ENCODE measurements around the gene HTT. TPM values are rescaled to one million over a fixed set of nuclear protein-coding genes. Genes with fewer than 3 reads are reported as not detected.

HTT gene
- total RNA-seq, 1 donor from 2014 or later, result 65.2 TPM

DNA sequence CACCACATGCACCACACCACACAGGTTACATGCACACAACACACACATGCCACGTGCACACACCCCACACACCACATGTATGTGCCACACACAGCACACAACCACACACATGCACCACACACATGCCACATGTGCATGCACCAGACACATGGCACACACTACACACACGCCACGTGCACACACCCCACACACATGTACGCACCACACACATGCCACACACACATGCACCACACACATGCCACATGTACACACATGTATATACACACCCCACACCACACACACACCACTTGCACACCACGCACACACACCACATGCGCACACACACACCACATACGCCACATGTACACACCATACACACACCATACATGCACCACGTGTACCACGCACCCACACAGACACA is 154.8 kb downstream of the HTT start:
- Histone ChIP-seq H3K79me2 (ENCODE audit: insufficient read depth, low read length) (no peaks in the 10 kb centered on the region), H2AFZ (ENCODE audit: low read depth, low read length) (no peak overlapping the region), H3K4me1 (ENCODE audit: insufficient read depth, low read length) (no peaks in the 10 kb centered on the region), H3K4me2 (ENCODE audit: low read length) (no peak overlapping the region), H4K20me1 (ENCODE audit: insufficient read depth, low read length) (peaks cover 22% of the 10 kb centered on the region), H3K36me3 (ENCODE audit: insufficient read depth, low read length) (peaks cover 34% of the 10 kb centered on the region), H3K9me3 (ENCODE audit: insufficient read depth, low read depth, low read length) (peaks cover 6% of the 10 kb centered on the region), H3K9ac (ENCODE audit: low read length) (no peak overlapping the region), H3K27ac (ENCODE audit: low read depth, low read length) (no peak overlapping the region), H3K27me3 (ENCODE audit: insufficient read depth, low read length) (no peaks in the 10 kb centered on the region), H3K4me3 (ENCODE audit: insufficient read depth, low read depth, low read length) (no peak overlapping the region)
- no peaks in the 10 kb centered on the region for H3K27me3 Mint-ChIP-seq (ENCODE audit: low read depth, unreplicated experiment)
- H3K27ac Mint-ChIP-seq (ENCODE audit: unreplicated experiment), result no peak overlapping the region
- no peak overlapping the region for H3K4me3 Mint-ChIP-seq (ENCODE audit: unreplicated experiment)
- H3K4me1 Mint-ChIP-seq (ENCODE audit: low read depth, unreplicated experiment), result peaks cover 13% of the 10 kb centered on the region
- peaks cover 34% of the 10 kb centered on the region for H3K36me3 Mint-ChIP-seq (ENCODE audit: low read depth, unreplicated experiment)
- H3K9me3 Mint-ChIP-seq (ENCODE audit: unreplicated experiment), result no peaks in the 10 kb centered on the region
- TF ChIP-seq EZH2 (IDR thresholded peaks at IDR 0.05; ENCODE audit: insufficient read depth, low read length), result no peak
- TF ChIP-seq, protein P1, sequence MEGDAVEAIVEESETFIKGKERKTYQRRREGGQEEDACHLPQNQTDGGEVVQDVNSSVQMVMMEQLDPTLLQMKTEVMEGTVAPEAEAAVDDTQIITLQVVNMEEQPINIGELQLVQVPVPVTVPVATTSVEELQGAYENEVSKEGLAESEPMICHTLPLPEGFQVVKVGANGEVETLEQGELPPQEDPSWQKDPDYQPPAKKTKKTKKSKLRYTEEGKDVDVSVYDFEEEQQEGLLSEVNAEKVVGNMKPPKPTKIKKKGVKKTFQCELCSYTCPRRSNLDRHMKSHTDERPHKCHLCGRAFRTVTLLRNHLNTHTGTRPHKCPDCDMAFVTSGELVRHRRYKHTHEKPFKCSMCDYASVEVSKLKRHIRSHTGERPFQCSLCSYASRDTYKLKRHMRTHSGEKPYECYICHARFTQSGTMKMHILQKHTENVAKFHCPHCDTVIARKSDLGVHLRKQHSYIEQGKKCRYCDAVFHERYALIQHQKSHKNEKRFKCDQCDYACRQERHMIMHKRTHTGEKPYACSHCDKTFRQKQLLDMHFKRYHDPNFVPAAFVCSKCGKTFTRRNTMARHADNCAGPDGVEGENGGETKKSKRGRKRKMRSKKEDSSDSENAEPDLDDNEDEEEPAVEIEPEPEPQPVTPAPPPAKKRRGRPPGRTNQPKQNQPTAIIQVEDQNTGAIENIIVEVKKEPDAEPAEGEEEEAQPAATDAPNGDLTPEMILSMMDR (IDR thresholded peaks at IDR 0.05; ENCODE audit: insufficient read depth, low read depth, low read length), result no peak
- DNase-seq (ENCODE audit: low read depth) (no peak), FAIRE-seq (no peak)

DNA sequence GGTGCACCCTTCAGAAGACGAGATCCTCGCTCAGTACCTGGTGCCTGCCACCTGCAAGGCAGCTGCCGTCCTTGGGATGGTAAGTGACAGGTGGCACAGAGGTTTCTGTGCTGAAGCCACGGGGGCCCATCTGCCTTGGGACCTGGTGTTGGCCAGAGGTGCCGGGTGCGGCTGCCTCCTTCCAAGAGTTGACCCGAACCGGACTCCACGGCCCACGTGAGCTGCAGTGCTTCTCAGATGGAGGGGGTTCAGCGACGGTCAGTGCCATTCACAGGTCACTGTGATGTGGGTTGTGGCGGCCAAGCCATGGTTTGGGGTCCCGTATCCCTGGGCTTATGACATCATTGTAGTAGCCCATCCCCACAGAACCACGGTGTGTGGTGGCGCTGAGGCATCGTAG is 155.5 kb downstream of the HTT start:
- no peaks in the 10 kb centered on the region for H3K27me3 Mint-ChIP-seq (ENCODE audit: low read depth, unreplicated experiment)
- peaks cover 15% of the 10 kb centered on the region for H3K4me1 Mint-ChIP-seq (ENCODE audit: low read depth, unreplicated experiment)
- no peak overlapping the region for H3K9ac ChIP-seq (ENCODE audit: low read length)
- no peaks in the 10 kb centered on the region for H3K4me1 ChIP-seq (ENCODE audit: insufficient read depth, low read length)
- peaks cover 34% of the 10 kb centered on the region for H3K36me3 Mint-ChIP-seq (ENCODE audit: low read depth, unreplicated experiment)
- peaks cover 30% of the 10 kb centered on the region for H3K36me3 ChIP-seq (ENCODE audit: insufficient read depth, low read length)
- no peak overlapping the region for H3K4me3 ChIP-seq (ENCODE audit: insufficient read depth, low read depth, low read length)
- FAIRE-seq (no peak), DNase-seq (ENCODE audit: low read depth) (no peak)
- H3K4me2 ChIP-seq (ENCODE audit: low read length), result no peak overlapping the region
- H3K27ac Mint-ChIP-seq (ENCODE audit: unreplicated experiment), result no peak overlapping the region
- H3K4me3 Mint-ChIP-seq (ENCODE audit: unreplicated experiment), result no peak overlapping the region
- TF ChIP-seq, protein P1 (IDR thresholded peaks at IDR 0.05; ENCODE audit: insufficient read depth, low read depth, low read length), result no peak
- TF ChIP-seq EZH2 (IDR thresholded peaks at IDR 0.05; ENCODE audit: insufficient read depth, low read length), result no peak
- peaks cover 3% of the 10 kb centered on the region for H3K9me3 Mint-ChIP-seq (ENCODE audit: unreplicated experiment)
- no peak overlapping the region for H3K27ac ChIP-seq (ENCODE audit: low read depth, low read length)
- H4K20me1 ChIP-seq (ENCODE audit: insufficient read depth, low read length), result peaks cover 23% of the 10 kb centered on the region
- H3K27me3 ChIP-seq (ENCODE audit: insufficient read depth, low read length), result no peaks in the 10 kb centered on the region
- H3K79me2 ChIP-seq (ENCODE audit: insufficient read depth, low read length), result no peaks in the 10 kb centered on the region
- H3K9me3 ChIP-seq (ENCODE audit: insufficient read depth, low read depth, low read length), result peaks cover 6% of the 10 kb centered on the region
- H2AFZ ChIP-seq (ENCODE audit: low read depth, low read length), result no peak overlapping the region

DNA sequence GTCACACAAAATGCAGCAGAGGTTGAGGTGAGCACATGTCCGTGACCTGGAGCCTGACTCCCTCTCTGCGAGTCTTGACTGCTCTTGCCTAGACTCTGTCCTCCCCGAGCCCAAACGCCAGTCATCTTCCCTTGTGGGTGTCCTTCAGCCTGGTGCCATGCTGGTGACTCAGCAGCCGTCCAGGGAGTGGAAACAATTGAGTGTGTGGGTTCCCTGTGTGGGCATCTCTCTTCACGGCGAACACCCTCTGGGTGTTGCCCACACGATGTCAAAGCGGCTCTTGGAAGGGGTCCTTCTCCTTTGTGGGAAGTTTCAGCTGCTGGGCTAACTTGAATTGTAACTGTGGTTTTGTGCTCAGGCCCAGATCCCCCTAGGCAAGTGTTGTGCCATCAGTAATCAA is 157.0 kb downstream of the HTT start:
- H3K36me3 ChIP-seq (ENCODE audit: insufficient read depth, low read length), result peaks cover 35% of the 10 kb centered on the region
- peaks cover 3% of the 10 kb centered on the region for H3K9me3 Mint-ChIP-seq (ENCODE audit: unreplicated experiment)
- peaks cover 34% of the 10 kb centered on the region for H3K36me3 Mint-ChIP-seq (ENCODE audit: low read depth, unreplicated experiment)

More for the DNA sequence above, 157.0 kb downstream of the HTT start:
- H3K4me1 Mint-ChIP-seq (ENCODE audit: low read depth, unreplicated experiment), result peaks cover 15% of the 10 kb centered on the region
- Histone ChIP-seq H2AFZ (ENCODE audit: low read depth, low read length) (no peak overlapping the region), H3K9me3 (ENCODE audit: insufficient read depth, low read depth, low read length) (peaks cover 6% of the 10 kb centered on the region), H3K79me2 (ENCODE audit: insufficient read depth, low read length) (no peaks in the 10 kb centered on the region), H3K9ac (ENCODE audit: low read length) (no peak overlapping the region), H3K27me3 (ENCODE audit: insufficient read depth, low read length) (no peaks in the 10 kb centered on the region), H3K4me2 (ENCODE audit: low read length) (no peak overlapping the region), H4K20me1 (ENCODE audit: insufficient read depth, low read length) (peaks cover 20% of the 10 kb centered on the region), H3K4me1 (ENCODE audit: insufficient read depth, low read length) (no peaks in the 10 kb centered on the region), H3K27ac (ENCODE audit: low read depth, low read length) (no peak overlapping the region), H3K4me3 (ENCODE audit: insufficient read depth, low read depth, low read length) (no peak overlapping the region)
- no peak overlapping the region for H3K4me3 Mint-ChIP-seq (ENCODE audit: unreplicated experiment)
- DNase-seq (ENCODE audit: low read depth) (no peak), FAIRE-seq (no peak)
- H3K27me3 Mint-ChIP-seq (ENCODE audit: low read depth, unreplicated experiment), result no peaks in the 10 kb centered on the region
- TF ChIP-seq, protein P1 (IDR thresholded peaks at IDR 0.05; ENCODE audit: insufficient read depth, low read depth, low read length), result no peak
- TF ChIP-seq EZH2 (IDR thresholded peaks at IDR 0.05; ENCODE audit: insufficient read depth, low read length), result no peak
- no peak overlapping the region for H3K27ac Mint-ChIP-seq (ENCODE audit: unreplicated experiment)

Data from astrocyte (in vitro differentiated cells and primary cell).